ENCODE results near the gene AP1G2. TPM values are rescaled to one million over a fixed set of nuclear protein-coding genes. Genes with fewer than 3 reads are reported as not detected.

Gene AP1G2
- total and polyA plus RNA-seq, 4 donors: 12.4 to 26.6 (median 17.3) TPM

DNA sequence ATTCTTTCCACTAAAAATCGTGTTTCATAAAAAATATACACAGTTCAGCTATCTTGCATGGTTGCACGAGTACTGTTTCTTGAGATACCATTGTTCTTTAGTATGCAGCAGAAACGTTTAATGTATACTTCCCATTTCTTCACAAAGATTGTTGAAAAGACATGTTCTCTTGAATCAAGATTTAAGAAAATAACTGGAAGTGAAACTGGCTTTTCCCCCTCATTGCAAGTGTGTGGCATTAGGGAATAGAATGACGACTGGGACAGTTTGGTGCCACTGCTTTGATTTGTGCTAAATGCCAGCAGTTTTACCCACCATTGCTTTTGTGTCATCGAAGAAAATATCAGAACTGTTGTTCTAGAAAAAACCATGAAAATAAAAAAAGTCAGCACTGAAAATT, 48.3 kb upstream of the AP1G2 start:
- H3K9ac ChIP-seq (ENCODE audit: low read depth in 1 of 2, low read length in 2 of 2): no peak overlapping the region
- H3K27ac ChIP-seq (ENCODE audit: low read depth in 1 of 2, low read length in 2 of 2): no peak overlapping the region
- no peaks in the 10 kb centered on the region for H3K9me3 ChIP-seq (ENCODE audit: control insufficient read depth in 4 of 4, low read length in 3 of 4)
- no peaks in the 10 kb centered on the region for H3K36me3 ChIP-seq (ENCODE audit: control insufficient read depth in 4 of 4, insufficient read depth in 3 of 4, low read depth in 1 of 4, low read length in 3 of 4)
- TF ChIP-seq HNF4G (IDR thresholded peaks at IDR 0.05): no peak
- TF ChIP-seq HNF4A (conservative IDR thresholded peaks at IDR 0.05): no peak
- 81% methylated on average over 5 of the region's 5 CpGs for WGBS
- no peak overlapping the region for H3K4me3 ChIP-seq (ENCODE audit: low read depth in 1 of 3, low read length in 3 of 3)
- DNase-seq (ENCODE audit: low spot score): no peak
- no peaks in the 10 kb centered on the region for H3K27me3 ChIP-seq (ENCODE audit: control insufficient read depth in 4 of 4, insufficient read depth in 4 of 4, low read length in 3 of 4)
- peaks cover 10 to 32% (median 23%) of the 10 kb centered on the region in 4 donors for H3K4me1 ChIP-seq (ENCODE audit: control insufficient read depth in 4 of 4, insufficient read depth in 4 of 4, low read length in 3 of 4)

DNA sequence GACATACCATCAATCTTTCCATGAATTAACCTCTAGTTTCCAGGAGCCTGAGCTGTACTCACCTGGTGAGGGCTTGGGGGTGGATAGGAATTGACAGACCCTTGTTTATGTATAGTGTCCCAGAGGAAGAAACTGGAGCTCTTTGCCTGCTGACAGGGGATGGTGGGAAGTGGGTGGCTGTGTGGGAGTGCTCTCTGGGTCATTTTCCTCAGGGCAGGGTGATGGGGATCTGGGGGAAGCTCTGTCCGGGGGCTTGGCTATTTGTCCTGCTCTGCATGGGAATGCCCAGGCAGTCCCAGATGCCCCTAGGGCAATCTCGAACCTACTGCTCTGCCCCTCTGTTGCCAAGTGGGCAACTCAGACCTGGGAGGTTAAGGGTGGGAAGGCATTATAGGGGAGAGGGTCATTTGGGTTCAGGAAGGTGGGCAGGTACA, 46.8 kb upstream of the AP1G2 start:
- Histone ChIP-seq H3K27me3 (ENCODE audit: control insufficient read depth in 4 of 4, insufficient read depth in 4 of 4, low read length in 3 of 4) (no peaks in the 10 kb centered on the region), H3K27ac (ENCODE audit: low read depth in 1 of 2, low read length in 2 of 2) (peak overlapping the region; percentile 76 to 87), H3K9ac (ENCODE audit: low read depth in 1 of 2, low read length in 2 of 2) (peak overlapping the region in 1 of 2 donors; percentile 62), H3K4me3 (ENCODE audit: low read depth in 1 of 3, low read length in 3 of 3) (no peak overlapping the region), H3K9me3 (ENCODE audit: control insufficient read depth in 4 of 4, low read length in 3 of 4) (no peaks in the 10 kb centered on the region), H3K36me3 (ENCODE audit: control insufficient read depth in 4 of 4, insufficient read depth in 3 of 4, low read depth in 1 of 4, low read length in 3 of 4) (no peaks in the 10 kb centered on the region), H3K4me1 (ENCODE audit: control insufficient read depth in 4 of 4, insufficient read depth in 4 of 4, low read length in 3 of 4) (peaks cover 17 to 46% (median 35%) of the 10 kb centered on the region in 4 donors)
- TF ChIP-seq REST (IDR thresholded peaks at IDR 0.05): no peak
- TF ChIP-seq SP1 (IDR thresholded peaks at IDR 0.05): no peak
- no peak for TF ChIP-seq HNF4A (conservative IDR thresholded peaks at IDR 0.05)
- TF ChIP-seq GABPA (IDR thresholded peaks at IDR 0.05 in 1 of 2, conservative IDR thresholded peaks at IDR 0.05 in 1 of 2): no peak
- TF ChIP-seq FOXA1 (IDR thresholded peaks at IDR 0.05): no peak
- no peak for TF ChIP-seq JUND (IDR thresholded peaks at IDR 0.05)
- no peak for TF ChIP-seq CTCF (IDR thresholded peaks at IDR 0.05; ENCODE audit: low read depth, low read length, missing input control)
- TF ChIP-seq, protein P1, sequence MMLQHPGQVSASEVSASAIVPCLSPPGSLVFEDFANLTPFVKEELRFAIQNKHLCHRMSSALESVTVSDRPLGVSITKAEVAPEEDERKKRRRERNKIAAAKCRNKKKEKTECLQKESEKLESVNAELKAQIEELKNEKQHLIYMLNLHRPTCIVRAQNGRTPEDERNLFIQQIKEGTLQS (IDR thresholded peaks at IDR 0.05): no peak
- TF ChIP-seq RAD21 (IDR thresholded peaks at IDR 0.05): no peak
- TF ChIP-seq, protein P2, sequence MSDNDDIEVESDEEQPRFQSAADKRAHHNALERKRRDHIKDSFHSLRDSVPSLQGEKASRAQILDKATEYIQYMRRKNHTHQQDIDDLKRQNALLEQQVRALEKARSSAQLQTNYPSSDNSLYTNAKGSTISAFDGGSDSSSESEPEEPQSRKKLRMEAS (IDR thresholded peaks at IDR 0.05): no peak
- TF ChIP-seq HNF4G (IDR thresholded peaks at IDR 0.05): no peak
- TF ChIP-seq ZBTB33 (IDR thresholded peaks at IDR 0.05): no peak
- TF ChIP-seq FOXA2 (IDR thresholded peaks at IDR 0.05): no peak
- TF ChIP-seq EGR1 (IDR thresholded peaks at IDR 0.05; ENCODE audit: low read depth in 2 of 2): no peak
- DNase-seq (ENCODE audit: low spot score): no peak
- WGBS: 87% methylated on average over 2 of the region's 2 CpGs
